ENCODE results near the gene EMP2.
"Not testable (repeated sequence)": the region's sequence is repeated elsewhere in the genome, so short reads cannot be mapped to it uniquely, and the experiment has no call there.

Gene EMP2

GRCh38 chr16:10579965-10580882 is at the start of gene EMP2:
TSS of gene EMP2 (minus strand) at chr16:10580598. CDS start at chr16:10547617, 32,981 bp downstream.
- peak; percentile 67 for TF ChIP-seq CTCF (IDR thresholded peaks at IDR 0.05; ENCODE audit: low read depth, low read length)
- DNase-seq (ENCODE audit: extremely low read depth, low read depth) = peak; percentile 28

GRCh38 chr16:10629592-10629963 is 49.2 kb upstream of the EMP2 start:
- no peak for TF ChIP-seq CTCF (IDR thresholded peaks at IDR 0.05; ENCODE audit: low read depth, low read length)
- DNase-seq (ENCODE audit: extremely low read depth, low read depth) = no peak

- TF ChIP-seq CTCF (IDR thresholded peaks at IDR 0.05; ENCODE audit: low read depth, low read length) = no peak
- no peak for DNase-seq (ENCODE audit: extremely low read depth, low read depth)
Measured at GRCh38 chr16:10625595-10626357, 45.4 kb upstream of the EMP2 start.

GRCh38 chr16:10624527-10624926 is 44.1 kb upstream of the EMP2 start:
- no peak for TF ChIP-seq CTCF (IDR thresholded peaks at IDR 0.05; ENCODE audit: low read depth, low read length)
- no peak for DNase-seq (ENCODE audit: extremely low read depth, low read depth)

GRCh38 chr16:10623059-10623458 is 42.7 kb upstream of the EMP2 start:
- no peak for TF ChIP-seq CTCF (IDR thresholded peaks at IDR 0.05; ENCODE audit: low read depth, low read length)

GRCh38 chr16:10622036-10622921 is 41.9 kb upstream of the EMP2 start:
- DNase-seq (ENCODE audit: extremely low read depth, low read depth) = no peak
- no peak for TF ChIP-seq CTCF (IDR thresholded peaks at IDR 0.05; ENCODE audit: low read depth, low read length)

More at GRCh38 chr16:10623059-10623458, 42.7 kb upstream of the EMP2 start:
- DNase-seq (ENCODE audit: extremely low read depth, low read depth) = no peak

- DNase-seq (ENCODE audit: extremely low read depth, low read depth) = not testable (repeated sequence)
Measured at GRCh38 chr16:10621216-10621949, 41.0 kb upstream of the EMP2 start.
